IPS DF 6.9 (cell line): ENCODE measurements around the gene GIPC1.
"Not testable (repeated sequence)": the region's sequence is repeated elsewhere in the genome, so short reads cannot be mapped to it uniquely, and the experiment has no call there.

Source experiments
- DNase-seq: peaks from one replicate; pipeline ENCODE4 v3.0.0-alpha.2; 2013; ENCODE audit warnings: low read depth, low spot score
- H3K27ac ChIP-seq: one replicate; pipeline ENCODE4 v1.5.1; 2013; ENCODE audit warnings: low read length, control low read depth
- H3K27me3 ChIP-seq: 2 replicates; pipeline ENCODE4 v1.6.1; 2013; ENCODE audit warnings: mild to moderate bottlenecking, low read length; ENCODE audit not compliant: control insufficient read depth, insufficient read depth
- H3K36me3 ChIP-seq: 2 replicates; pipeline ENCODE4 v1.6.1; 2013; ENCODE audit warnings: low read length; ENCODE audit not compliant: control insufficient read depth, insufficient read depth
- H3K4me1 ChIP-seq: 2 replicates; pipeline ENCODE4 v1.6.1; 2013; ENCODE audit warnings: low read length; ENCODE audit not compliant: control insufficient read depth, insufficient read depth
- H3K4me3 ChIP-seq: 2 replicates; pipeline ENCODE4 v1.5.1; 2013; ENCODE audit warnings: mild to moderate bottlenecking, low read length
- H3K9me3 ChIP-seq: 2 replicates; pipeline ENCODE4 v1.6.1; 2013; ENCODE audit warnings: low read length, inconsistent platforms; ENCODE audit not compliant: control insufficient read depth, insufficient read depth
- WGBS: extraction: QIAGEN DNeasy Blood & Tissue Kit; methylation state at CpG from one replicate; pipeline ENCODE4 v1.1.7; 2013; ENCODE audit warnings: mixed read lengths, missing lambda C conversion rate; ENCODE audit not compliant: insufficient read length, insufficient coverage; 5-methylcytosine and 5-hydroxymethylcytosine counted together

GIPC1 gene

GRCh38 chr19:14470031-14470876, 25.7 kb downstream of the GIPC1 start:
- H3K27me3 ChIP-seq = no peaks in the 10 kb centered on the region
- WGBS = no CpG with 5 or more reads among the region's 32 CpGs
- no peak overlapping the region for H3K4me3 ChIP-seq
- no peaks in the 10 kb centered on the region for H3K9me3 ChIP-seq
- H3K4me1 ChIP-seq = peaks cover 3% of the 10 kb centered on the region
- peaks cover 10% of the 10 kb centered on the region for H3K36me3 ChIP-seq
- no peak for DNase-seq
- no peak overlapping the region for H3K27ac ChIP-seq

DNA sequence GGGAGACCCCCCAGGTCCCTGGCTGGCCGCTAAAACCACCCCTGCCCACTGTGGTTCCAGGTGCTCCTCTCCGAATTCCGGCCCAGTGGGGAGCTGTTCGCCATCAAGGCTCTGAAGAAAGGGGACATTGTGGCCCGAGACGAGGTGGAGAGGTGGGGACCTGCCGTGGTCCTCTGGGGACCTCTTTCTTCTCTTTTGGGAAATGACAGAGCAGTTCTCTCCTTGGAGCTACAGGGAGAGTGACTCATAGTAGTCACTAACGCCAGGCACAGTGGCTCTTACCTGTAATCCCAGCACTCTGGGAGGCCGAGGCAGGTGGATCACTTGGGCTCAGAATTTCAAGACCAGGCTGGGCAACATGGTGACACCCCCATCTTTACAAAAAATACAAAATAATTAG, 28.1 kb downstream of the GIPC1 start:
- Histone ChIP-seq H3K36me3 (peaks cover 19% of the 10 kb centered on the region), H3K27me3 (no peaks in the 10 kb centered on the region), H3K27ac (no peak overlapping the region), H3K9me3 (no peaks in the 10 kb centered on the region), H3K4me1 (no peaks in the 10 kb centered on the region; the same call in 1 of the 2 replicates), H3K4me3 (no peak overlapping the region)
- WGBS = no CpG with 5 or more reads among the region's 9 CpGs
- DNase-seq = no peak

- no CpG with 5 or more reads among the region's 12 CpGs for WGBS
- DNase-seq = no peak
- no peaks in the 10 kb centered on the region; the same call in 1 of the 2 replicates for H3K4me1 ChIP-seq
- H3K27me3 ChIP-seq = no peaks in the 10 kb centered on the region
- peaks cover 19% of the 10 kb centered on the region for H3K36me3 ChIP-seq
- no peak overlapping the region for H3K27ac ChIP-seq
- no peaks in the 10 kb centered on the region for H3K9me3 ChIP-seq
- H3K4me3 ChIP-seq = no peak overlapping the region
These were observed 28.5 kb downstream of the GIPC1 start for GRCh38 chr19:14467391-14467790.

- DNase-seq = no peak
- no CpG with 5 or more reads among the region's 21 CpGs for WGBS
- no peaks in the 10 kb centered on the region for H3K27me3 ChIP-seq
- H3K36me3 ChIP-seq = peaks cover 15% of the 10 kb centered on the region
- no peaks in the 10 kb centered on the region for H3K4me1 ChIP-seq
- no peak overlapping the region for H3K4me3 ChIP-seq
- H3K27ac ChIP-seq = no peak overlapping the region
- no peaks in the 10 kb centered on the region for H3K9me3 ChIP-seq
These were observed 32.2 kb downstream of the GIPC1 start for GRCh38 chr19:14463747-14464146.

DNA sequence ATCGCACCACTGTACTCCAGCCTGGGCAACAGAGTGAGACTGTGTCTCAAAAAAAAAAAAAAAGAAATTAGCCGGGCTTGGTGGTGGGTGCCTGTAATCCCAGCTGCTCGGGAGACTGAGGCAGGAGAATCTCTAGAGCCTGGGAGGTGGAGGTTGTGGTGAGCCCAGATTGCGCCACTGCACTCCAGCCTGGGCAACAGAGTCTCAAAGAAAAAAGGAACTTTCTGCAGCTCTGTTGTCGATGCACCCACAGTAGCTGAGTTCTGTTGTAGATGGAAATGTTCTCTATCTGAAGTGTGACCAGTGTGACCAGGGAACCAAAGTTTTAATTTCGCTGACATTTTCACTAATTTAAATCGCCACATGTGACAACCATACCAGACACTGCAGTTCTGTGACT, 33.5 kb downstream of the GIPC1 start:
- not testable (repeated sequence) for H3K27ac ChIP-seq, DNase-seq, H3K27me3 ChIP-seq, H3K4me1 ChIP-seq, H3K4me3 ChIP-seq, H3K9me3 ChIP-seq
- whole genome bisulfite sequencing = no CpG with 5 or more reads among the region's 7 CpGs
- H3K36me3 ChIP-seq = peaks cover 11% of the 10 kb centered on the region

- Histone ChIP-seq H3K4me3 (no peak overlapping the region), H3K4me1 (no peaks in the 10 kb centered on the region), H3K27ac (no peak overlapping the region), H3K9me3 (no peaks in the 10 kb centered on the region), H3K27me3 (no peaks in the 10 kb centered on the region), H3K36me3 (peaks cover 11% of the 10 kb centered on the region)
- no peak for DNase-seq
- WGBS = 100% methylated on average over 1 of the region's 2 CpGs
These were observed 35.0 kb downstream of the GIPC1 start for GRCh38 chr19:14460935-14461334.

- Histone ChIP-seq H3K9me3 (no peaks in the 10 kb centered on the region), H3K36me3 (peaks cover 11% of the 10 kb centered on the region), H3K4me3 (no peak overlapping the region), H3K27ac (no peak overlapping the region), H3K4me1 (no peaks in the 10 kb centered on the region), H3K27me3 (no peaks in the 10 kb centered on the region)
- DNase-seq = no peak
- WGBS = no CpG with 5 or more reads among the region's 5 CpGs
These were observed 36.2 kb downstream of the GIPC1 start for GRCh38 chr19:14459703-14460102.

- H3K4me1 ChIP-seq, H3K27me3 ChIP-seq, DNase-seq, H3K36me3 ChIP-seq, H3K27ac ChIP-seq, H3K9me3 ChIP-seq, H3K4me3 ChIP-seq: not testable (repeated sequence)
- no CpG with 5 or more reads among the region's 3 CpGs for WGBS
These were observed 43.6 kb downstream of the GIPC1 start for GRCh38 chr19:14452303-14452702.

DNA sequence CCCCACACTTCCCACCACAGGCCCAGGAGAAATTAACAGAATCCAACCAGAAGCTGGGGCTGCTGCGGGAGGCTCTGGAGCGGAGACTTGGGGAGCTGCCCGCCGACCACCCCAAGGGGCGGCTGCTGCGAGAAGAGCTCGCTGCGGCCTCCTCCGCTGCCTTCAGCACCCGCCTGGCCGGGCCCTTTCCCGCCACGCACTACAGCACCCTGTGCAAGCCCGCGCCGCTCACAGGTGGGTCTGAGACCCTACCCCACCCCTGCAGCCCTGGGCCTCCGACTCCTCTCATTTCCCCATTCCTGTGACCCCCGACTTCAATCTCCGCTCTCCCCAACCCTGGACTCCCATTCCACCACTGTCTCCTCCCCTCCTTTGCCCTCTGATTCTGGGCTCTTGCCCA, 45.1 kb downstream of the GIPC1 start:
- H3K36me3 ChIP-seq = peaks cover 17% of the 10 kb centered on the region

GRCh38 chr19:14450168-14450874, 45.6 kb downstream of the GIPC1 start:
- Histone ChIP-seq H3K27ac (no peak overlapping the region), H3K4me3 (no peak overlapping the region), H3K36me3 (peaks cover 17% of the 10 kb centered on the region), H3K9me3 (no peaks in the 10 kb centered on the region), H3K27me3 (no peaks in the 10 kb centered on the region), H3K4me1 (0 out of 2 replicates have a peak, but pooled peaks cover 1% of the 10 kb centered on the region)
- WGBS = no CpG with 5 or more reads among the region's 30 CpGs
- peak; percentile 91 for DNase-seq

More for the DNA sequence above, 45.1 kb downstream of the GIPC1 start:
- WGBS = no CpG with 5 or more reads among the region's 19 CpGs
- no peak overlapping the region for H3K4me3 ChIP-seq
- DNase-seq = no peak
- H3K27ac ChIP-seq = no peak overlapping the region
- H3K27me3 ChIP-seq = no peaks in the 10 kb centered on the region
- H3K9me3 ChIP-seq = no peaks in the 10 kb centered on the region
- 0 out of 2 replicates have a peak, but pooled peaks cover 1% of the 10 kb centered on the region for H3K4me1 ChIP-seq
